Measurements from ENCODE around the gene RANBP6.
"Not testable (repeated sequence)": the region's sequence is repeated elsewhere in the genome, so short reads cannot be mapped to it uniquely, and the experiment has no call there.

Gene RANBP6

GRCh38 chr9:6015278-6016157 lies at the start of gene RANBP6:
TSS of gene RANBP6 (minus strand) at chr9:6015624. CDS start at chr9:6015607, 17 bp downstream.
- DNase-seq, result peak; percentile 92

GRCh38 chr9:6063146-6063545 lies 47.7 kb upstream of the RANBP6 start:
- peak; percentile 5 for DNase-seq

- no peak for DNase-seq
Measured at GRCh38 chr9:6055666-6056065, 40.2 kb upstream of the RANBP6 start.

GRCh38 chr9:6055216-6055615 lies 39.8 kb upstream of the RANBP6 start:
- peak; percentile 86 for DNase-seq

- DNase-seq, result peak; percentile 89
Measured at GRCh38 chr9:6054280-6055099, 39.1 kb upstream of the RANBP6 start.

GRCh38 chr9:6052293-6052919 lies 37.0 kb upstream of the RANBP6 start:
- DNase-seq, result peak; percentile 70

GRCh38 chr9:6051511-6051950 lies 36.1 kb upstream of the RANBP6 start:
- DNase-seq, result no peak

GRCh38 chr9:6049798-6050197 lies 34.4 kb upstream of the RANBP6 start:
- peak; percentile 83 for DNase-seq

- no peak for DNase-seq
Measured at GRCh38 chr9:6048039-6048438, 32.6 kb upstream of the RANBP6 start.

- DNase-seq, result no peak
Measured at GRCh38 chr9:6047020-6047419, 31.6 kb upstream of the RANBP6 start.

- no peak for DNase-seq
Measured at GRCh38 chr9:6045364-6045763, 29.9 kb upstream of the RANBP6 start.

- no peak for DNase-seq
Measured at GRCh38 chr9:6040077-6040476, 24.7 kb upstream of the RANBP6 start.

- DNase-seq, result no peak
Measured at GRCh38 chr9:6036391-6036790, 21.0 kb upstream of the RANBP6 start.

GRCh38 chr9:6034954-6035353 lies 19.5 kb upstream of the RANBP6 start:
- no peak for DNase-seq

- DNase-seq, result peak; percentile 82
Measured at GRCh38 chr9:6029604-6030274, 14.3 kb upstream of the RANBP6 start.

GRCh38 chr9:6024035-6024554 lies 8.7 kb upstream of the RANBP6 start:
- peak; percentile 82 for DNase-seq

GRCh38 chr9:6016975-6017374 lies 1.6 kb upstream of the RANBP6 start:
- not testable (repeated sequence) for DNase-seq

- peak; percentile 85 for DNase-seq
Measured at GRCh38 chr9:6014670-6015270, 654 bp downstream of the RANBP6 start.

GRCh38 chr9:6008169-6008979 lies 7.0 kb downstream of the RANBP6 start:
- DNase-seq, result peak; percentile 99

- peak; percentile 86 for DNase-seq
Measured at GRCh38 chr9:6007770-6008168, 7.7 kb downstream of the RANBP6 start.

All from DMS53 (cell line).